HepG2 (cell line): Measurements from ENCODE around the gene FITM1. TPM values are rescaled to one million over a fixed set of nuclear protein-coding genes. Genes with fewer than 3 reads are reported as not detected.

Experiments used
- CSRNP2 ChIP-seq: sonication (generic); formaldehyde crosslinking; conservative IDR thresholded peaks from 2 replicates; pipeline ENCODE4 v1.8.0; 2022; ENCODE audit warnings: low read depth, missing genetic modification reagents
- HNF1A ChIP-seq, 2 experiments: sonication (generic) in 1 of 2; formaldehyde crosslinking in 1 of 2; IDR thresholded peaks; 2 replicates each; pipeline versions ENCODE4 v1.4.0 to v1.6.1; 2016 to 2020; ENCODE audit warnings: borderline replicate concordance in 1 of 2, low read depth in 1 of 2, mild to moderate bottlenecking in 1 of 2, missing genetic modification reagents in 1 of 2
- KDM2A ChIP-seq: sonication (generic); formaldehyde crosslinking; IDR thresholded peaks from 2 replicates; pipeline ENCODE4 v1.4.0; 2020; ENCODE audit warnings: low read depth, missing genetic modification reagents, borderline replicate concordance
- MED8 ChIP-seq: sonication (generic); formaldehyde crosslinking; IDR thresholded peaks from 2 replicates; pipeline ENCODE4 v1.8.1; 2023; ENCODE audit warnings: mild to moderate bottlenecking, missing genetic modification reagents; ENCODE audit not compliant: insufficient replicate concordance
- MXD1 ChIP-seq: sonication (generic); formaldehyde crosslinking; IDR thresholded peaks from 2 replicates; pipeline ENCODE4 v1.4.0; 2020; ENCODE audit warnings: mild to moderate bottlenecking, missing genetic modification reagents
- MXD3 ChIP-seq: IDR thresholded peaks from 2 replicates; pipeline ENCODE4 v1.6.1; 2016; ENCODE audit warnings: mild to moderate bottlenecking, missing biosample characterization, missing genetic modification reagents
- POLR2AphosphoS5 ChIP-seq: IDR thresholded peaks from 2 replicates; pipeline ENCODE4 v1.6.1; 2012; ENCODE audit warnings: low read depth, low read length
- PRPF4 ChIP-seq: fragments of 200-400 bp; formaldehyde crosslinking; IDR thresholded peaks from 2 replicates; pipeline ENCODE4 v1.6.1; 2016; ENCODE audit warnings: low read length, low read depth; ENCODE audit not compliant: poor library complexity, severe bottlenecking
- SIX4 ChIP-seq: sonication (generic); formaldehyde crosslinking; IDR thresholded peaks from 2 replicates; pipeline ENCODE4 v1.4.0; 2020; ENCODE audit warnings: missing genetic modification reagents
- SP2 ChIP-seq: sonication (generic); formaldehyde crosslinking; IDR thresholded peaks from 2 replicates; pipeline ENCODE4 v1.5.1; 2020; ENCODE audit warnings: mild to moderate bottlenecking, missing genetic modification reagents
- SRSF9 ChIP-seq: fragments of 200-400 bp; formaldehyde crosslinking; IDR thresholded peaks from 2 replicates; pipeline ENCODE4 v1.6.1; 2018; ENCODE audit warnings: borderline replicate concordance, mild to moderate bottlenecking, low read depth, low read length; ENCODE audit not compliant: insufficient read depth, poor library complexity, severe bottlenecking
- ZBTB20 ChIP-seq: sonication (generic); formaldehyde crosslinking; IDR thresholded peaks from 2 replicates; pipeline ENCODE4 v1.8.1; 2023; ENCODE audit warnings: missing genetic modification reagents, low read depth, mild to moderate bottlenecking, borderline replicate concordance
- ZFAT ChIP-seq: sonication (generic); formaldehyde crosslinking; conservative IDR thresholded peaks from 2 replicates; pipeline ENCODE4 v1.8.1; 2023; ENCODE audit warnings: missing genetic modification reagents, inconsistent platforms
- ZFP90 ChIP-seq: sonication (generic); formaldehyde crosslinking; IDR thresholded peaks from 2 replicates; pipeline ENCODE4 v1.8.0; 2022; ENCODE audit warnings: missing genetic modification reagents, mild to moderate bottlenecking, inconsistent platforms, borderline replicate concordance
- ZNF333 ChIP-seq: sonication (generic); formaldehyde crosslinking; IDR thresholded peaks from 2 replicates; pipeline ENCODE4 v1.4.0; 2020; ENCODE audit warnings: mild to moderate bottlenecking, missing genetic modification reagents, borderline replicate concordance
- ZNF660 ChIP-seq: sonication (generic); formaldehyde crosslinking; IDR thresholded peaks from 2 replicates; pipeline ENCODE4 v1.5.1; 2020; ENCODE audit warnings: mild to moderate bottlenecking, low read depth, missing genetic modification reagents, borderline replicate concordance
- ZNF703 ChIP-seq: sonication (generic); formaldehyde crosslinking; IDR thresholded peaks from 2 replicates; pipeline ENCODE4 v1.5.1; 2020; ENCODE audit warnings: missing genetic modification reagents, mild to moderate bottlenecking, moderate library complexity, borderline replicate concordance
- ZNF724P ChIP-seq: sonication (generic); formaldehyde crosslinking; IDR thresholded peaks from 2 replicates; pipeline ENCODE4 v1.8.0; 2022; ENCODE audit warnings: missing genetic modification reagents, borderline replicate concordance
- ZNF775 ChIP-seq: sonication (generic); formaldehyde crosslinking; IDR thresholded peaks from 2 replicates; pipeline ENCODE4 v1.4.0; 2020; ENCODE audit warnings: missing genetic modification reagents, mild to moderate bottlenecking, moderate library complexity, borderline replicate concordance
- ZNF776 ChIP-seq: sonication (generic); formaldehyde crosslinking; IDR thresholded peaks from 2 replicates; pipeline ENCODE4 v1.4.0; 2020; ENCODE audit warnings: mild to moderate bottlenecking, missing genetic modification reagents
- ZNF816 ChIP-seq: sonication (generic); formaldehyde crosslinking; IDR thresholded peaks from 2 replicates; pipeline ENCODE4 v1.8.0; 2022; ENCODE audit warnings: missing genetic modification reagents, mild to moderate bottlenecking, borderline replicate concordance
- polyA plus RNA-seq, 8 experiments: library from polyadenylated mRNA; depleted of rRNA in 3 of 8; stranded (reverse) in 7 of 8; unstranded in 1 of 8; fragments of >200 nt; fragmentation: Illumina TruSeq in 4 of 8; extraction: Trizol in 4 of 8; gene quantifications; 2 replicates each; pipeline versions ENCODE4 v1.2.1 to v1.2.3, GENCODE V29; 2011 to 2016; ENCODE audit warnings: low read depth in 4 of 8, missing spikeins in 1 of 8, mixed read lengths in 1 of 8; ENCODE audit not compliant: insufficient read depth in 1 of 8
- total RNA-seq, 5 experiments: library from RNA; depleted of rRNA; stranded (reverse); fragments of >200 nt; fragmentation: Illumina TruSeq; extraction: Trizol; gene quantifications; 2 replicates each; pipeline ENCODE4 v1.2.3, GENCODE V29; 2016; ENCODE audit warnings: low read depth in 1 of 5

FITM1 gene
- total and polyA plus RNA-seq, 2 of the 13 experiments (the other 11 are each of a cell fraction or from before 2014, with no cell fraction given): 2.7 to 5.8 TPM

- no peak for TF ChIP-seq CSRNP2 (CRISPR knock-in tag)
- TF ChIP-seq MXD1 (CRISPR knock-in tag): 0 out of 2 replicates have a peak, but pooled peaks have one; percentile 20
- no peak for TF ChIP-seq MXD3
- no peak; the same call in 1 of the 2 replicates for TF ChIP-seq ZNF333 (CRISPR knock-in tag)
- TF ChIP-seq ZNF775: no peak
- no peak for TF ChIP-seq PRPF4
- TF ChIP-seq HNF1A (IDR thresholded peaks at IDR 0.05; ENCODE audit: low read depth): no peak; the same call in 1 of the 2 replicates
- no peak for TF ChIP-seq HNF1A (CRISPR knock-in tag; IDR thresholded peaks at IDR 0.05; ENCODE audit: borderline replicate concordance)
- TF ChIP-seq ZNF660 (CRISPR knock-in tag): no peak; the same call in 1 of the 2 replicates
- TF ChIP-seq ZFAT (CRISPR knock-in tag): no peak
- TF ChIP-seq ZFP90 (CRISPR knock-in tag): 0 out of 2 replicates have a peak, but pooled peaks have one; percentile 82
- no peak for TF ChIP-seq SIX4 (CRISPR knock-in tag)
- TF ChIP-seq ZBTB20 (CRISPR knock-in tag): peak; percentile 84; the same call in 1 of the 2 replicates
- no peak for TF ChIP-seq KDM2A (CRISPR knock-in tag)
- no peak for TF ChIP-seq SP2 (CRISPR knock-in tag)
- no peak for TF ChIP-seq ZNF703 (CRISPR knock-in tag)
- TF ChIP-seq POLR2AphosphoS5: no peak
- peak; percentile 35 for TF ChIP-seq MED8 (CRISPR knock-in tag)
- TF ChIP-seq SRSF9: no peak
- TF ChIP-seq ZNF776 (CRISPR knock-in tag): no peak
- TF ChIP-seq ZNF724P: peak; percentile 92
- TF ChIP-seq ZNF816 (CRISPR knock-in tag): no peak
Observed at GRCh38 chr14:24115422-24116127, 14.9 kb upstream of the FITM1 start (continued).
